K562 (cell line): ENCODE measurements around the gene BCORL1. TPM values are rescaled to one million over a fixed set of nuclear protein-coding genes. Genes with fewer than 3 reads are reported as not detected.
A peak's percentile ranks its signal among the peaks of the same experiment; 100 is the strongest.

ENCODE experiments used
- ATF1 ChIP-seq, 2 experiments: fragments of 450-650 bp in 1 of 2; IDR thresholded peaks; 2 replicates each; pipeline ENCODE4 v1.6.1; 2016; ENCODE audit warnings: missing compliant biosample characterization in 1 of 2, missing genetic modification characterization in 1 of 2
- CBFA2T3 ChIP-seq: fragments of 450-650 bp; IDR thresholded peaks from 2 replicates; pipeline ENCODE4 v1.6.1; 2017
- CCNT2 ChIP-seq: IDR thresholded peaks from 2 replicates; pipeline ENCODE4 v1.6.1; 2011; ENCODE audit warnings: borderline replicate concordance, low read depth, mild to moderate bottlenecking, moderate library complexity, mixed read lengths, low read length; ENCODE audit not compliant: insufficient read length; ENCODE audit errors: extremely low read depth
- EP300 ChIP-seq: IDR thresholded peaks from 2 replicates; pipeline ENCODE4 v1.6.1; 2012; ENCODE audit warnings: low read length, improper control_type of control experiment
- HDAC3 ChIP-seq: fragments of 450-650 bp; IDR thresholded peaks from 2 replicates; pipeline ENCODE4 v1.6.1; 2018; ENCODE audit warnings: borderline replicate concordance, mild to moderate bottlenecking, moderate library complexity; ENCODE audit not compliant: partially characterized antibody
- HDAC8 ChIP-seq: fragments of 450-650 bp; IDR thresholded peaks from 2 replicates; pipeline ENCODE4 v1.6.1; 2016; ENCODE audit warnings: mild to moderate bottlenecking, missing genetic modification characterization, moderate library complexity, missing compliant biosample characterization
- HMGN3 ChIP-seq: IDR thresholded peaks from 2 replicates; pipeline ENCODE4 v1.6.1; 2011; ENCODE audit warnings: borderline replicate concordance, low read depth, mild to moderate bottlenecking, mixed read lengths, low read length; ENCODE audit not compliant: insufficient read length; ENCODE audit errors: extremely low read depth
- KDM5B ChIP-seq: fragments of 200-600 bp; sonication (generic); IDR thresholded peaks from 2 replicates; pipeline ENCODE4 v1.6.1; 2012; ENCODE audit warnings: low read depth, mild to moderate bottlenecking, moderate library complexity, low read length, control low read depth, inconsistent platforms; ENCODE audit not compliant: insufficient replicate concordance
- MAFF ChIP-seq: IDR thresholded peaks from 2 replicates; pipeline ENCODE4 v1.6.1; 2012; ENCODE audit warnings: low read length, improper control_type of control experiment
- MAFK ChIP-seq: IDR thresholded peaks from 2 replicates; pipeline ENCODE4 v1.6.1; 2011; ENCODE audit warnings: low read length, improper control_type of control experiment
- RB1 ChIP-seq: fragments of 450-650 bp; IDR thresholded peaks from 2 replicates; pipeline ENCODE4 v1.6.1; 2017; ENCODE audit warnings: low read depth, mild to moderate bottlenecking
- SMAD2 ChIP-seq: fragments of 150-350 bp; IDR thresholded peaks from 2 replicates; pipeline ENCODE4 v1.6.1; 2014; ENCODE audit warnings: low read depth, mild to moderate bottlenecking, low read length
- SRF ChIP-seq, 2 experiments: fragments of 250-450, 450-650 bp in 1 of 2; sonication (Bioruptor Pico) in 1 of 2; sonication (generic) in 1 of 2; formaldehyde crosslinking; IDR thresholded peaks; 2 replicates each; pipeline versions ENCODE4 v1.5.0 to v1.5.1; 2020 to 2022; ENCODE audit warnings: mild to moderate bottlenecking in 1 of 2, missing genetic modification reagents in 1 of 2
- ZNF311 ChIP-seq: fragments of 250-450 bp; sonication (Bioruptor Pico); IDR thresholded peaks from 2 replicates; pipeline ENCODE4 v1.4.0; 2020; ENCODE audit warnings: mild to moderate bottlenecking, moderate library complexity
- polyA plus RNA-seq, 8 experiments: library from polyadenylated mRNA; depleted of rRNA in 4 of 8; stranded (reverse) in 5 of 8; unstranded in 3 of 8; fragments of >200 nt; fragmentation: Nextera tagmentation in 2 of 8; fragmentation: Illumina TruSeq in 1 of 8; extraction: Ambion mirVana in 2 of 8; extraction: Trizol in 1 of 8; gene quantifications; 2 replicates each; pipeline versions ENCODE4 v1.2.1 to v1.2.3, GENCODE V29; 2011 to 2014; ENCODE audit warnings: inconsistent platforms in 1 of 8, missing spikeins in 1 of 8
- total RNA-seq, 7 experiments: library from RNA; depleted of rRNA in 6 of 7; stranded (reverse); fragments of >200 nt in 6 of 7; fragmentation: Illumina TruSeq in 2 of 7; extraction: Trizol in 2 of 7; gene quantifications; 2 replicates each; pipeline versions ENCODE4 v1.2.1 to v1.2.3, GENCODE V29; 2011 to 2021; ENCODE audit warnings: low replicate concordance in 1 of 7
- TF ChIP-seq, protein P1 (sequence below), 2 experiments: fragments of 450-650 bp; IDR thresholded peaks; 2 replicates each; pipeline ENCODE4 v1.6.1; 2016
- TF ChIP-seq, protein P2 (sequence below), 2 experiments: IDR thresholded peaks; 2 replicates each; pipeline ENCODE4 v1.6.1; 2011; ENCODE audit warnings: borderline replicate concordance in 1 of 2, control low read depth in 1 of 2, low read depth in 1 of 2, low read length in 1 of 2, mild to moderate bottlenecking in 1 of 2, mixed read lengths in 1 of 2, moderate library complexity in 1 of 2; ENCODE audit not compliant: insufficient read depth in 1 of 2, insufficient read length in 1 of 2, poor library complexity in 1 of 2, severe bottlenecking in 1 of 2; ENCODE audit errors: extremely low read depth in 1 of 2
- TF ChIP-seq, protein P3 (sequence below): fragments of 450-650 bp; formaldehyde crosslinking; IDR thresholded peaks from 2 replicates; pipeline ENCODE4 v1.4.0; 2020; ENCODE audit warnings: mild to moderate bottlenecking, moderate library complexity
- TF ChIP-seq, protein P4 (sequence below): fragments of 450-650 bp; IDR thresholded peaks from 2 replicates; pipeline ENCODE4 v1.6.1; 2016; ENCODE audit warnings: antibody characterized with exemption

The BCORL1 gene
- total and polyA plus RNA-seq, 9 of the 15 experiments (the other 6 are each of a cell fraction or from before 2014, with no cell fraction given) = 0.48 to 29.6 (median 2.1) TPM

DNA sequence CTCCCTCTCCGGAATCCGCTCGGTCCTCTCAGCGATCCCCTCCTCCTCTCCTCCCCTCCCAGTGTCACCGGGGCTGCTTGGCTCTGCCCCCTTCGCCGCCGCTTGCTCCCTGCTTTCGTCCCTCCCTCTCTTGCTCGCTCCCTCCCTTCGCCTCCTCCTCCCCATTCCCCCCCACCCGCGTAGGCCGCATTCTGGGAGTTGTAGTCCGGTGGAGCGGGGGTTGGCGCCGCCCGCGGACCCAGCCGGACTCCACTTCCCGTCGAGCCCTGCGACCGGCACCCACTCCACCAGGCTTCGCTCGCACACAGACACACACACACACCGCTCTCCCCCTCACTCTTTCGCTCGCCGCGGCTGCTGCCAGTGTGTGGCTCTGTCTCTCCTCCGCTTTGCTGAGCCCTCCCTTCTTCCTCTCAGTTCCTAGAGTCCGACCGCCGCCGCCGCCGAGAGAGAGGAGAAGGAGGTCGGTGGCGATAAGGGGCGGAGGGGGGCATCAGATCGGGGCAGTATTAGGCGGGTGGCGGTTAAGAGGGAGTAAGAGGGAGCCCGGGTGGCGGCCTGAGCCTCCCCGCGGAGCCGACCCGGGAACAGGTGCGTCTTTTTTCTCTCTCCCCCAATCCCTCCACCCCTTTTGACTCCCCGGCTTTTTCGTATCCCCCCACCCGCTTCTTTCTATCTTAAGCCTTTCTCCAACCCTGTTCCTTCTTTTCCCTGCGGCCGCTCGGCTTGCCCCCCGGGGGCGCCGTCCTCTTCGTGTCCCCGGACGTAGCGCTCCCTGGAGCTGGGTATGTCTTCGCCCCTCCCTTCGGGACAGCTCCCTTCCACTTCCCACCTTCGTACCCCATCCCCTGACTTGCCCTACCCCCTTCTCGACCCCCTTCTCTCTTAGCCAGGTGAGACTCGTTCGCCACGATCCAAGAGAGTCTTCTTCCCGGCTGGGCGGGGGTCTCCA is at the start of gene BCORL1 (continued):
- TF ChIP-seq, protein P1, sequence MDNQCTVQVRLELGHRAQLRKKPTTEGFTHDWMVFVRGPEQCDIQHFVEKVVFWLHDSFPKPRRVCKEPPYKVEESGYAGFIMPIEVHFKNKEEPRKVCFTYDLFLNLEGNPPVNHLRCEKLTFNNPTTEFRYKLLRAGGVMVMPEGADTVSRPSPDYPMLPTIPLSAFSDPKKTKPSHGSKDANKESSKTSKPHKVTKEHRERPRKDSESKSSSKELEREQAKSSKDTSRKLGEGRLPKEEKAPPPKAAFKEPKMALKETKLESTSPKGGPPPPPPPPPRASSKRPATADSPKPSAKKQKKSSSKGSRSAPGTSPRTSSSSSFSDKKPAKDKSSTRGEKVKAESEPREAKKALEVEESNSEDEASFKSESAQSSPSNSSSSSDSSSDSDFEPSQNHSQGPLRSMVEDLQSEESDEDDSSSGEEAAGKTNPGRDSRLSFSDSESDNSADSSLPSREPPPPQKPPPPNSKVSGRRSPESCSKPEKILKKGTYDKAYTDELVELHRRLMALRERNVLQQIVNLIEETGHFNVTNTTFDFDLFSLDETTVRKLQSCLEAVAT (IDR thresholded peaks at IDR 0.05) = 0 out of 4 replicates have a peak, but pooled peaks of 1 of the 2 experiments have one; percentile 16
- TF ChIP-seq SRF (CRISPR knock-in tag; IDR thresholded peaks at IDR 0.05) = 0 out of 4 replicates have a peak, but pooled peaks of 1 of the 2 experiments have one; percentile 43
- peak; percentile 31; the same call in 1 of the 2 replicates for TF ChIP-seq EP300
- no peak for TF ChIP-seq MAFK
- peak; percentile 93 for TF ChIP-seq KDM5B
- TF ChIP-seq SMAD2 = no peak
- TF ChIP-seq, protein P2, sequence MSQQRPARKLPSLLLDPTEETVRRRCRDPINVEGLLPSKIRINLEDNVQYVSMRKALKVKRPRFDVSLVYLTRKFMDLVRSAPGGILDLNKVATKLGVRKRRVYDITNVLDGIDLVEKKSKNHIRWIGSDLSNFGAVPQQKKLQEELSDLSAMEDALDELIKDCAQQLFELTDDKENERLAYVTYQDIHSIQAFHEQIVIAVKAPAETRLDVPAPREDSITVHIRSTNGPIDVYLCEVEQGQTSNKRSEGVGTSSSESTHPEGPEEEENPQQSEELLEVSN (IDR thresholded peaks at IDR 0.05; ENCODE audit: borderline replicate concordance in 1 of 2, extremely low read depth in 1 of 2, insufficient read depth in 1 of 2, insufficient read length in 1 of 2, low read depth in 1 of 2, low read length in 1 of 2, poor library complexity in 1 of 2, severe bottlenecking in 1 of 2) = peak in 1 of 2 experiments; percentile 7
- no peak for TF ChIP-seq HDAC8 (tag)
- TF ChIP-seq HMGN3 = peak; percentile 86
- TF ChIP-seq ATF1 (CRISPR knock-in tag; IDR thresholded peaks at IDR 0.05) = 0 out of 2 replicates have a peak, but pooled peaks have one; percentile 26
- peak; percentile 76 for TF ChIP-seq ATF1 (tag; IDR thresholded peaks at IDR 0.05)
- no peak for TF ChIP-seq ZNF311 (CRISPR knock-in tag)
- TF ChIP-seq, protein P3, sequence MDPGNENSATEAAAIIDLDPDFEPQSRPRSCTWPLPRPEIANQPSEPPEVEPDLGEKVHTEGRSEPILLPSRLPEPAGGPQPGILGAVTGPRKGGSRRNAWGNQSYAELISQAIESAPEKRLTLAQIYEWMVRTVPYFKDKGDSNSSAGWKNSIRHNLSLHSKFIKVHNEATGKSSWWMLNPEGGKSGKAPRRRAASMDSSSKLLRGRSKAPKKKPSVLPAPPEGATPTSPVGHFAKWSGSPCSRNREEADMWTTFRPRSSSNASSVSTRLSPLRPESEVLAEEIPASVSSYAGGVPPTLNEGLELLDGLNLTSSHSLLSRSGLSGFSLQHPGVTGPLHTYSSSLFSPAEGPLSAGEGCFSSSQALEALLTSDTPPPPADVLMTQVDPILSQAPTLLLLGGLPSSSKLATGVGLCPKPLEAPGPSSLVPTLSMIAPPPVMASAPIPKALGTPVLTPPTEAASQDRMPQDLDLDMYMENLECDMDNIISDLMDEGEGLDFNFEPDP (CRISPR knock-in tag) = no peak
- TF ChIP-seq CCNT2 = peak; percentile 59
- TF ChIP-seq CBFA2T3 = peak; percentile 26; the same call in 1 of the 2 replicates
- no peak for TF ChIP-seq HDAC3
- TF ChIP-seq RB1 = peak; percentile 44; the same call in 1 of the 2 replicates
- TF ChIP-seq, protein P4, sequence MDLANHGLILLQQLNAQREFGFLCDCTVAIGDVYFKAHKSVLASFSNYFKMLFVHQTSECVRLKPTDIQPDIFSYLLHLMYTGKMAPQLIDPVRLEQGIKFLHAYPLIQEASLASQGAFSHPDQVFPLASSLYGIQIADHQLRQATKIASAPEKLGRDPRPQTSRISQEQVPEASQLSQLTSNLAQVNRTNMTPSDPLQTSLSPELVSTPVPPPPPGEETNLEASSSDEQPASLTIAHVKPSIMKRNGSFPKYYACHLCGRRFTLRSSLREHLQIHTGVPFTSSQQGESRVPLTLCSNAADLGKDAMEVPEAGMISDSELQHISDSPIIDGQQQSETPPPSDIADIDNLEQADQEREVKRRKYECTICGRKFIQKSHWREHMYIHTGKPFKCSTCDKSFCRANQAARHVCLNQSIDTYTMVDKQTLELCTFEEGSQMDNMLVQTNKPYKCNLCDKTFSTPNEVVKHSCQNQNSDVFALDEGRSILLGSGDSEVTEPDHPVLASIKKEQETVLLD = no peak
- no peak for TF ChIP-seq MAFF
